DMS153 (cell line): ENCODE results near the gene TP53BP1.

Experiments used
- DNase-seq: peaks from one replicate; lab custom pipeline; 2025; lab: John Stamatoyannopoulos, UW

TP53BP1 gene

DNA sequence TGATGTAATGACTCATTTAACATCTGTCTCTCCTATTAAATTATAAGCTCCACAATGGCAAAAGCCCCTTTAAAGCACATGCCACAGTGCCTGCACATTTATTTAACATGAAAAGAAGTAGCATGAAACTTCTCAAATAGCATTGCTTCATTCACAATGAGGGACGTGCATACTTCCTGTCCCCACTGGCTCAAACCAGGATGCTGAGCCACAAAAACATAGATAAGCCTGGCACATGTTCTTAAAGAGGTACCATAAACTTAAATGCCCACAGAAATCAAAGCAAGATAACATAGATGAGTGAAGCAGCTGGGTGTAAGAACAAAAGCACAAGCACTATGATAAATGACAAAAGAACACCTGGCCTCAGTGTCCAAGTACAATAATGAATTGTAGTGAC, 3.8 kb downstream of the TP53BP1 start:
- DNase-seq = no peak

GRCh38 chr15:43488790-43489189, 4.2 kb downstream of the TP53BP1 start:
- no peak for DNase-seq

DNA sequence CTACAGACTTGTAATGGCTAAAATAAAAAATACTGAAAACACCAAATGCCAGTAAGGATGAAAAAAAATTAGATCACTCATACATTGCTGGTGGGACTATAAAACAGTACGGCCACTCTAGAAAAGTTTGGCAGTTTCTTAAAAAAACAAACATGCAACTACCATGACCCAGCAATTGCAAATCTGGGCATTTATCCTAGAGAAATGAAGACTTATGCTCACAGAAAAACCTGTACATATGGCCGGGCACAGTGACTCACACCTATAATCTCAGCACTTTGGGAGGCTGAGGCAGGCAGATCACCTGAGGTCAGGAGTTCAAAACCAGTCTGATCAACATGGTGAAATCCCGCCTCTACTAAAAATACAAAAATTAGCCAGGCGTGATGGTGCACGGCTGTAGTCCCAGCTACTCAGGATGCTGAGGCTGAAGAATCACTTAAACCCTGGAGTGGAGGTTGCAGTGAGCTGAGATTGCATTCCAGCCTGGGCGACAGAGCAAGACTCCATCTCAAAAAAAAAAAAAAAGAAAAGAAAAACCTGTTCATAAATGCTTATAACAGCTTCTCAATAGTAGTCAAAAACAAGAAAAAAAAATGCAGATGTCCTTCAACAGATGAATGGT, 5.6 kb downstream of the TP53BP1 start:
- no peak for DNase-seq

DNA sequence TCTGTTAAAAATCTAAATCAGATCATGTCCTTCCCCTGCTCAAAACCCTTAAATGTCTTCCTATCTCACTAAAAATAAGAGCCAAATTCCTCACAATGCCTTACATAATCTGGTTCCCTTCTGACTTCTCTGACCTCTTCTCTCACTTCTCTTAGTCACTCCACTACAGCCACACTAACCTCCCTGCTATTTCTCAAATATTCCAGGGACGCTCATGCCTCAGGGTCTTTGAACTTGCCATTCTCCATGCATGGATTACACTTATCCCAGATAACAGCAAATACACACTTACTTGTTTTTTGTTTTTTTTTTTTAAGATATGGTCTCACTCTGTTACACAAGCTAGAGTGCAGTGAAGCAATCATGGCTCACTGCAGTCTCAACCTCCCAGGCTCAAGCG, 8.5 kb downstream of the TP53BP1 start:
- no peak for DNase-seq

- no peak for DNase-seq
Measured at GRCh38 chr15:43483297-43484128, 9.4 kb downstream of the TP53BP1 start.

- no peak for DNase-seq
Measured at GRCh38 chr15:43473885-43474284, 19.1 kb downstream of the TP53BP1 start.

- no peak for DNase-seq
Measured at GRCh38 chr15:43471975-43472374, 21.0 kb downstream of the TP53BP1 start.

- no peak for DNase-seq
Measured at GRCh38 chr15:43469867-43470266, 23.1 kb downstream of the TP53BP1 start.

- no peak for DNase-seq
Measured at GRCh38 chr15:43465100-43465499, 27.9 kb downstream of the TP53BP1 start.

DNA sequence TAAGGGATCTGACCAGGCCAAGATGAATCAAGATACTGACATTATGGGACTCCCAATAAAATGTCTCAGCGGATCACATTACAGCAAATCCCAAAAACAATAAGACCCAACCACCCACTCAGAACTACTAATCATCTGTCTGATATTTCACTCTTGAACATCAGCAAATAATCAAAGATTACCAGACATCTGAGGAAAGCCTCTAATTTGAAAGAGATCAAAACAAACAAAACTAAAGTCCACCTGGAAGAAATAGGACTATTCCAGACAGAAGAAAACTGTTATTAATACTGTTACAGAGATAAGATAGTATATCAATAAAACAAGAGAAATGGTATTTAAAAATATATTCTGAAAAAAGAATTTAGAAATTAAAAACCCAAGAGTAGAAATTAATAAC, 29.0 kb downstream of the TP53BP1 start:
- DNase-seq = no peak

DNA sequence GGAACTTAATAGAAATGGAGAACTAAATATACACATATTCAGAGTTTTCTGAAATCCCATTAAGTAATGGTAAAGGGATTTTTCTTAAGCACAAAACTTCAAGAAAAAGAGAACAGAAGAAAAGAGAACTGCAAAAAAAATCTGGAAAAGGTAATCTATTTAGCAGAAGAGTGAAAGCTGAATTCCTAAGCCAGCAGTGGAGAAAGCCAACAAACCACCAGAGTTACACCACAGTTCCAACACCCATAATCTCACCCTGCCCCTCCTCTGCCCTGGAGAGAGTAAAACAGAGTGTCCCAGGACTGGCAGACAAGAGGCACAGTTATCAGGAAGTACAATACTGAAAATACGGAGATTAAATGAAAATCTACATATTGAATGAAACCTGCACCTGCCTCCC, 29.4 kb downstream of the TP53BP1 start:
- DNase-seq = no peak

GRCh38 chr15:43449981-43450380, 43.0 kb downstream of the TP53BP1 start:
- DNase-seq = no peak

- DNase-seq = no peak
Measured at GRCh38 chr15:43446344-43446743, 46.6 kb downstream of the TP53BP1 start.

GRCh38 chr15:43441316-43441715, 51.6 kb downstream of the TP53BP1 start:
- DNase-seq = no peak

- peak; percentile 35 for DNase-seq
Measured at GRCh38 chr15:43440721-43441281, 52.2 kb downstream of the TP53BP1 start.

DNA sequence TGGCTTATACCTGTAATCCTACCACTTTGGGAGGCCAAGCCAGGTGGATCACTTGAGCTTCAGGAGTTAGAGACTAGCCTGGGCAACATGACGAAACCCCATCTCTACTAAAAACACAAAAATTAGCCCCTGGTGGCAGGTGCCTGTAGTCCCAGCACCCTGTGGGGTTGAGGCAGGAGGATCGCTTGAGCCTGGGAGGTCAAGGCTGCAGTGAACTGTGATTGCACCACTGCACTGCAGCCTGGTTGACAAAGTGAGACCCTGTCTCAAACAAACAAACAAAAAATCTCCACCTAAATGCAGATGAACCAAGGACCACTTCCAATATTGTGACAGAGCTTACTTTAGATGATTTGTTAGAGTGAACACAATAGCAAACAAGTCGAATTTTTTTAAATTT, 53.7 kb downstream of the TP53BP1 start:
- DNase-seq = no peak

DNA sequence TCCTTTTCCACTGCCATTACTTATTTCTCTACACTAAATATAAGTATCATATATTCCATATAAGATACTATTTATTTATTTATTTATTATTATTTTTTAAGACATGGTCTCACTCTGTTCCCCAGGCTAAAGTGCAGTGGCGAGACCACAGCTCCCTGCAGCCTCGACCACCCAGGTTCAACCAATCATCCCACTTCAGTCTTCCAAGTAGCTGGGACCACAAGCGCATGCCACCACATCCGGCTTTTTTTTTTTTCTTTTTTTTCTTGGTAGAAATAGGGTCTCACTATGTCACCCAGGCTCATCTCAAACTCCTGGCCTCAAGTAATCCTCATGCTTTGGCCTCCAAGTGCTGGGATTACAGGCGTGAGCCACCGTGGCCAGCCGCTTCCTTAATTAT, 56.6 kb downstream of the TP53BP1 start:
- DNase-seq = no peak

- DNase-seq = no peak
Measured at GRCh38 chr15:43434446-43434845, 58.5 kb downstream of the TP53BP1 start.

DNA sequence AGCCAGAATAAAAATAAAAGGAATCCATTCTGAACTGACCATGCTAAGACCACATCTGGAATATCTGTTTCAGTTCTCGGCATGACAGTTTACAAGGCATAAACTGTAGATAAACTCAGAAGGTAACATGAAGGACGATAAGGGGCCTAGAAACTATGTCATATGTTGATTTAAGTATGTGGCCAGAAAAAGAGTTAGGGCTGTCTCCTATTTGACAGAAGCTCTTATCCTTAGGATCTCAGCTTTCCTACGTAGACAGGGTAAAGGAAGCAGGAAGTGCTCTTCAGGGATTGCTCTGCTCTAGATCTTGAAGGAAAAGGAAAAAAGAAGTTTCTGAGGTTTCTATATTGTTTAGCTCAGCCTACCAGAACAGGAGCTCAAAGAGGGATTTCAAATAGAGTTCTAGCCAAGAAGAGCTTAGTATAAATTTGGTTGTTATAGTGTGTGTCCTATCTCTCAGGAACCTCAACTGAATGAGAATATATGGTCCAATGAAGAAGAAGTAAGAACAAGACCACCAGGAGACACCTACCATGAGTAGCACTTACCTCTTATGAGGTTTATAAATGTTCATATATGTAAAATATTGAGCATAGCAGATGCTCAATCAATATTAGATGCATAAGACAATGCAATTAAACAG, 59.2 kb downstream of the TP53BP1 start:
- no peak for DNase-seq

- DNase-seq = no peak
Measured at GRCh38 chr15:43433165-43433564, 59.8 kb downstream of the TP53BP1 start.

DNA sequence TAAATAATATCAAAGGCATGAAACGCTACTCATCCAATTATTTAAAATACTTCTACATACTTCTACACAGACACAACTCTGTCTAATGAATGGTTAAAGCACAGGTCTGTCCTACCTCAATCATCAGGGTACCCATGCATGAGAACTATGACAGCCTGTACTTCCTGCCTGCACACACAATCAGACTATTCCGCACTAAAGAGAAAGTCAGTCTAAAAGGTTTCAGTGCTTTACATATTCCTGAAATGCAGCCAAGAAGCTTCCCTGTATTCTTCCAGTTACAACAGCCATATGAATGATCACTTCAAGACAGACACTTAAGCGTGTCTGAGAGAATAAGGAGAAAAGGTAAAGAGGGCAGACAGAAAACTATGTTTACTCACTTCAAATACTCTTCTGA, 63.3 kb downstream of the TP53BP1 start:
- DNase-seq = no peak

DNA sequence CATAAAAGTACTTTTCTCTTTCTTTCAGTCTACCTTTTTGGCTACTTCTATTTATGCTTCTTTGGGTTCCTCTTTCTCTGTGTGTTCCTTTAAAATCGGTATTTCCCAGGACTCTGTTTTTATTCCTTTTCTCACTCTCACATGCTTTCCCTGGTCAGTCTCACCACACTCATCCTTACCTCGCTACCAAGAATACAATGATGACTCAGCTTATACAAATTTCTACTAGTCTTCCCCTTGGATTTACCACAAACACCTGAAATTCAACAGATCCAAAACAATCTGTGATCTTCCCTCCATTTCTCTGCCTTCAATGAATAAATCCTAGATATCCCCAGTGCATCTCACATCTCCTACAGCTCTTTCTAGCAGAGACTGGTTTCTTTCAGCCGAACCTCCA, 69.2 kb downstream of the TP53BP1 start:
- DNase-seq = no peak

- no peak for DNase-seq
Measured at GRCh38 chr15:43420876-43421275, 72.1 kb downstream of the TP53BP1 start.
